HG03025 (cell line): ENCODE data around the gene POLR2A.
"Not testable (repeated sequence)": the region's sequence is repeated elsewhere in the genome, so short reads cannot be mapped to it uniquely, and the experiment has no call there.

Experiments used
- ATAC-seq: cut with Tn5 transposase; IDR thresholded peaks from one replicate; pipeline ENCODE4 v1.9.1; 2021; ENCODE audit warnings: mild to moderate bottlenecking, moderate library complexity; ENCODE audit not compliant: unreplicated experiment, low FRiP score

Gene POLR2A

DNA sequence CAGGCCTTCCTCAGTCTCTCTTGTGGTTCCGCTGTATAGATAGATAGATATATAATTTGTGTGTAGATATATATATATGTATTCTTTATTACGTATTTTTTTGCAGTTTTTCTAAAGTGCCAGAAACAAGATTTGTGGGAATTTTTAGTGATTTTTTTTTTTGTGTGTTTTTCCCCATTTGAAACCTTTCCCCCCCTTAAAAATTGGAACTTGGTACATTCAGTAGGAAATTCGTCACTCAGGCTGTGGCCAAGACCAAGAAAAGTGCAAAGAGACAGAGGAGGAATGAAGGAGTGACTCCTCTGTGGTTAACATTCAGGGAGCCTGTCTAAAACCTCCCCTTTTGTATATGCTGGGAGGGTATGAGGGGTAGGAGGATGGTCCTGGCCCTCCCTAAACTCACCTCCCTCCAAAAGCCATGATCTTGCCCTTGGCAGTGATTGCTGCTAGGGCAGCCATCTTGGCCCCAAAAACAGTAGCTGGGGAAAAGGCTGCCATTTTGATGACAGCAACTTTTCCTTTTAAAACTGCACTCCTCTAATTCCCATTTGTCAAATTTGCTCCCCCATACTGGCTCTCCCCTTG, 24.1 kb upstream of the POLR2A start:
- ATAC-seq, result no peak

GRCh38 chr17:7460850-7461660, 23.1 kb upstream of the POLR2A start:
- no peak for ATAC-seq

- ATAC-seq, result no peak
These were observed 21.4 kb upstream of the POLR2A start for GRCh38 chr17:7462474-7463371.

DNA sequence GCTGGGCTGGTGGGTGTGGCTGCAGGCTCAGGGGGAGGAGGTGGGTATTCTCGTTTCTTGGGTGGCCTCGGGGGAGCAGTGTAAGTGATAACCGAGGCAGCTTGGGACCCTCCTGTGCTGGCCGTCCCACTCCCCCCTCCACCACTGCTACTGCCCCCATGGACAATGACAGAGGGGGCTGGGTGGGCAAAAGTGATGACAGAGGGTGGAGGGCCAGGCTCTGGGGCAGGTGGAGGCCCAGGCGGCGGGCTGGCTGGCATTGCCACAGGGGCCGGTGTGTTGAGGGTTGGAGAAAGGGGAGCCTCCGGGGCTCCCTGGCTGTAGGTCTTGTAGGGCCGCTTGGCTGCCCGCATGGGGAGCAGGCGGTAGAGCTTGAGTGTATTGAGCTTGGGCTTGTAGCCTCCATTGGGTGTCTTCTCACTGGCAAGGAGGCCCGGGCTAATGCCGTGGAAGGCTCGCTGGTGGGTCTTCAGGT, 20.8 kb upstream of the POLR2A start:
- no peak for ATAC-seq

DNA sequence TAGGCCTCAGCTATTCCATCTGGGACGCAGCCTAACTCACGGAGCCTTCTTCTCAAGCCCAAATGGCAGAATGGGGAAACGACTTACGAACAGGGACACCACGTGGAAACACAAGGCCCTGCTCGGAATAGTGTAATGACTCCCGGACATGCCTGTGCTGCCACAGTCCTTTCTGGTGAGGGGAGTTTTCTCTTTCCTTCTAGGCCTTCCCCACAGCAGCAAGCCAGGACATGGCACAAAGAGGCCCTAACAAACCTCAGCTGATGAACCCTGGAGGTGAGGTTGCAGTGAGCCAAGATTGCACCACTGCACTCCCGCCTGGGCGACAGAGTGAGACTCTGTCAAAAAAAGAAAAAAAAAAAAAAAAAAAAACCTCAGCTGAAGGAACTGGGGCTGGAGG, 20.1 kb upstream of the POLR2A start:
- no peak for ATAC-seq

DNA sequence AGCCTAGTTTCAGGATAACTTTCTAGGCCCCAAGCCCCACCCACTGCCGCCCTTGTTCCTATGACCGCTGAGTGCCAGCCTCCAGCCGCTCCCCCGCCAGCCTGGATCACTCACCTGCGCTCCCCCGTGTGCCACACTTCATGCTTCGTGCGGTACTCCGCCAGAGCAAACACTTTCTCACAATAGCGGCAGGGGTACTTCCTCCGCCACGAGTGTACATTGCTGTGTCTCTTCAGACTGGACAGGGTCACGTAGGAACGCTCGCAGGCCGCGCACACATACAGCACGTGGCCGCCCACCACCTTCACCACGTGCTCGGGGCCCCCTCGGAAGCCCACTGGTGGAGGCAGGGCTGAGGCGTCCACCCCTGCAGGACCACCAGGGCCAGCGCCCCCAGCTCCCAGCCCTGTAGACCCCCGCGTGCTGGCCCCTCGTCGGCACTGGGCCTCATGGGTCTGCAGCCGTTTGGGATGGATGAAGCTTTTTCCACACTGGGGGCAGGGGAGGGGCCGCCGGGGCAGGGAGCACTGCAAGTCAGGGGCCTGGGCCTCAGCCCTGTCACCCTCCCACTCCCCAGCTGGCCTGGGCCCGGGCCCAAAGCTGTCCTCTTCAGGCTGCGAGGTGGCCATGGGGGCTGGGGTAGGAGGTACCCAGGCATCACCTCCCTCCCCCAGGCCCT, 18.4 kb upstream of the POLR2A start:
- no peak for ATAC-seq

- ATAC-seq, result no peak
These were observed 17.9 kb upstream of the POLR2A start for GRCh38 chr17:7466318-7466638.

GRCh38 chr17:7466639-7467341, 17.4 kb upstream of the POLR2A start:
- ATAC-seq, result no peak

GRCh38 chr17:7467498-7467897, 16.7 kb upstream of the POLR2A start:
- ATAC-seq, result no peak

GRCh38 chr17:7468290-7468689, 15.9 kb upstream of the POLR2A start:
- no peak for ATAC-seq

DNA sequence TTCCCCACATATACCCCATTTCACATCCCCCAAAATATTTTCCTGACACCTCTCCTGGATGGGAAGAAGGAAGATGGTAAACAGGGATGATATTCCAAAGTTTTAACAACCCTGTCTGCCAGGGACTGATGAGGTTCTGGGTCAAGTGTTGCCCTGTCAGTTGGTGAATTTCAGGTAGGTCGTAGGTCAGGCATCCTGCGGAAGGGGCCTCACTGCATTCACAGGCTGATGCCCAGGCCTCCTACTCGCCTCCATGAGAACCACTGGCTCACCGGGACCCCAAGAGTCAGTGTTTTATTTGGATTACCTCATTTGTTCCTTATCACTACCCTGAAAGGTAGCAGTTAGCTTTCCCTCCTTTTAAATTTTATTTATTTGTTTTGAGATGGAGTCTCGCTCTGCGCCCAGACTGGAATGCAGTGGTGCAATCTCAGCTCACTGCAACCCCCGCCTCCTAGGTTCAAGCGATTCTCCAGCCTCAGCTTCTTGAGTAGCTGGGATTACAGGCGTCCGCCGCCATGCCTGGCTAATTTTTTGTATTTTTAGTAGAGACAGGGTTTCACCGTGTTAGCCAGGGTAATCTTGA, 15.3 kb upstream of the POLR2A start:
- ATAC-seq, result no peak

GRCh38 chr17:7469843-7470242, 14.3 kb upstream of the POLR2A start:
- ATAC-seq, result not testable (repeated sequence)

DNA sequence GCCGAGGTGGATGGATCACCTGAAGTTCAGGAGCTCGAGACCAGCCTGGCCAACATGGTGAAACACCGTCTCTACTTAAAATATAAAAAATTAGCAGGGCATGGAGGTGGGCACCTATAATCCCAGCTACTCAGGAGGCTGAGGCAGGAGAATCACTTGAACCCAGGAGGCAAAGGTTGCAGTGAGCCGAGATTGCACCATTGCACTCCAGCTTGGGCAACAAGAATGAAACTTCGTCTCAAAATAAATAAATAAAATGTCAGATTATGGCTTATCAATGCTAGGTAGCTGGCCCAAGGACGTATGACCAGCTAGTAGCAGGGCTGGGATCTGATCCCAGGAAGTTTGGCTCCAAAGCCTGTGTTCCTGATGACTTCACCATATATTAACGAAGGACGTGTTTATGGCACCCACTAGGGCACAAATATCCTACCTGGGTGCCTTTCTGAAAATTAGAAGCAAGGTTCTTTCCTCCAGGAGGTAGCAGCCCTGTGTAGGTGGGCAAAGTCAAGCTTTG, 13.7 kb upstream of the POLR2A start:
- ATAC-seq, result not testable (repeated sequence)

DNA sequence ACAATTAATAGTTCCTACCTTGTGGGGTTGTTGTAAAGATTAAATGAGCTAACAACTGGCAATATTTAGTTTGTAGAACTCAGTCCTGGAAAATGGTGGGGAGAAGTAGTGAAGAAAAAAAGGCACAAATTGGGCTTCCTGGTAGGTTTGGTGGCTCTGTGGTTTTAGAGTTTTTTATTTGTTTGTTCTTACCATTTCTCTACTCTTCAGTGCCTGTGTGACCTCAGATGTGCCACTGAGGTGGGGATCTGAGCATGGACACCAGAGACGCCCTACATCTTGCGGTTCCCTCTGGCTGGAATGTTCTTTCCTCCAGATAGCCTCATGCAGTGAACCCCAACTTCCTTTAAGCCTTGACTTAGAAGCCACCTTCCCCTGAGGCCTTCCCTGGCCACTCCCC, 12.4 kb upstream of the POLR2A start:
- ATAC-seq, result no peak

DNA sequence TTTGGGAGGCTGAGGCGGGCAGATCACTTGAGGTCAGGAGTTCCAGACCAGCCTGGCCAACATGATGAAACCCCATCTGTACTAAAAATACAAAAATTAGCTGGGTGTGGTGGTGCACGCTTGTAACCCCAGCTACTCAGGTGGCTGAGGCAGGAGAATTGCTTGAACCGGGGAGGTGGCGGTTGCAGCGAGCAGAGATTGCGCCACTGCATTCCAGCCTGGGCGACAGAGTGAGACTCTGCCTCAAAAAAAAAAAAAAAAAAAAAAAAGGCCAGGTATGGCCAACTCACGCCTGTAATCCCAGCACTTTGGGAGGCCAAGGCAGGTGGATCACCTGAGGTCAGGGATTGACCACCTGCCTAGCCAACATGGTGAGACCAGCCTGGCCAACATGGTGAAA, 9.4 kb upstream of the POLR2A start:
- ATAC-seq, result not testable (repeated sequence)

- ATAC-seq, result no peak
These were observed 8.3 kb upstream of the POLR2A start for GRCh38 chr17:7475764-7476422.

GRCh38 chr17:7476494-7476893, 7.7 kb upstream of the POLR2A start:
- ATAC-seq, result no peak

DNA sequence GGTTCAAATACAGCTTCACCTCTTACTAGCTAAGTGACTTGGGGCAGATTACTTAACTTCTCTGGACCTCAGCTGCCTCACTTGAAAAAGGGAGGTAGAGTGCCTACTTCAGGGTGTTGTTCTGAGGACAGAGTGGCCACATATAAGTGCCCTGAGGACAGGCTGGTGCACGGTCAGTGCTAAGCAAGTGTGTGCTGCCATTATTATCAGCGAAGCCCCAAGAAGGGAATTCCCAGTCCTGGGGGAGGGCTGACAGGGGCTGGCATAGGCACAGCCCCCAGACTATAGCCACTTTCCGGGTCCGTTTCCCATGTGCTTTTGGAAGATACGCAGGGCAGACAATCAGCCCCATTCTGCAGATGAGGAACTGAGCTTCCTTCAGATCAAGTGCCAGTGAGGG, 7.2 kb upstream of the POLR2A start:
- no peak for ATAC-seq
